ENCODE data around the gene IQSEC1.

Gene IQSEC1

GRCh38 chr3:13063225-13063624 is 10.0 kb downstream of the IQSEC1 start:
- TF ChIP-seq GATA2 (IDR thresholded peaks at IDR 0.05; ENCODE audit: low read depth, low read length) (no peak), GATA3 (IDR thresholded peaks at IDR 0.05; ENCODE audit: low read depth, low read length) (no peak)

GRCh38 chr3:13062647-13063046 is 10.6 kb downstream of the IQSEC1 start:
- TF ChIP-seq GATA2 (IDR thresholded peaks at IDR 0.05; ENCODE audit: low read depth, low read length) (no peak), GATA3 (IDR thresholded peaks at IDR 0.05; ENCODE audit: low read depth, low read length) (no peak)

GRCh38 chr3:13060341-13060910 is 12.8 kb downstream of the IQSEC1 start:
- TF ChIP-seq GATA2 (IDR thresholded peaks at IDR 0.05; ENCODE audit: low read depth, low read length) (no peak), GATA3 (IDR thresholded peaks at IDR 0.05; ENCODE audit: low read depth, low read length) (no peak)

- TF ChIP-seq GATA2 (IDR thresholded peaks at IDR 0.05; ENCODE audit: low read depth, low read length) (no peak), GATA3 (IDR thresholded peaks at IDR 0.05; ENCODE audit: low read depth, low read length) (no peak)
These were observed 14.7 kb downstream of the IQSEC1 start for GRCh38 chr3:13058346-13059120.

- TF ChIP-seq GATA3 (IDR thresholded peaks at IDR 0.05; ENCODE audit: low read depth, low read length) (no peak), GATA2 (IDR thresholded peaks at IDR 0.05; ENCODE audit: low read depth, low read length) (no peak)
These were observed 15.8 kb downstream of the IQSEC1 start for GRCh38 chr3:13057282-13058040.

- TF ChIP-seq GATA3 (IDR thresholded peaks at IDR 0.05; ENCODE audit: low read depth, low read length) (no peak), GATA2 (IDR thresholded peaks at IDR 0.05; ENCODE audit: low read depth, low read length) (no peak)
These were observed 17.6 kb downstream of the IQSEC1 start for GRCh38 chr3:13055634-13056033.

- TF ChIP-seq GATA2 (IDR thresholded peaks at IDR 0.05; ENCODE audit: low read depth, low read length) (no peak), GATA3 (IDR thresholded peaks at IDR 0.05; ENCODE audit: low read depth, low read length) (no peak)
These were observed 18.6 kb downstream of the IQSEC1 start for GRCh38 chr3:13054341-13055285.

GRCh38 chr3:13053893-13054292 is 19.3 kb downstream of the IQSEC1 start:
- TF ChIP-seq GATA2 (IDR thresholded peaks at IDR 0.05; ENCODE audit: low read depth, low read length) = no peak
- TF ChIP-seq GATA3 (IDR thresholded peaks at IDR 0.05; ENCODE audit: low read depth, low read length) = no peak

- TF ChIP-seq GATA3 (IDR thresholded peaks at IDR 0.05; ENCODE audit: low read depth, low read length) (no peak), GATA2 (IDR thresholded peaks at IDR 0.05; ENCODE audit: low read depth, low read length) (no peak)
These were observed 19.8 kb downstream of the IQSEC1 start for GRCh38 chr3:13053420-13053819.

- no peak for TF ChIP-seq GATA3 (IDR thresholded peaks at IDR 0.05; ENCODE audit: low read depth, low read length)
- TF ChIP-seq GATA2 (IDR thresholded peaks at IDR 0.05; ENCODE audit: low read depth, low read length) = no peak
These were observed 20.9 kb downstream of the IQSEC1 start for GRCh38 chr3:13052191-13052820.

- no peak for TF ChIP-seq GATA2 (IDR thresholded peaks at IDR 0.05; ENCODE audit: low read depth, low read length)
- TF ChIP-seq GATA3 (IDR thresholded peaks at IDR 0.05; ENCODE audit: low read depth, low read length) = no peak
These were observed 21.6 kb downstream of the IQSEC1 start for GRCh38 chr3:13051581-13051980.

- no peak for TF ChIP-seq GATA3 (IDR thresholded peaks at IDR 0.05; ENCODE audit: low read depth, low read length)
- no peak for TF ChIP-seq GATA2 (IDR thresholded peaks at IDR 0.05; ENCODE audit: low read depth, low read length)
These were observed 22.2 kb downstream of the IQSEC1 start for GRCh38 chr3:13051066-13051465.

- TF ChIP-seq GATA2 (IDR thresholded peaks at IDR 0.05; ENCODE audit: low read depth, low read length) = no peak
These were observed 22.8 kb downstream of the IQSEC1 start for GRCh38 chr3:13050446-13050845.
